ENCODE results near the gene SLC16A12. TPM values are rescaled to one million over a fixed set of nuclear protein-coding genes. Genes with fewer than 3 reads are reported as not detected.
"Not testable (repeated sequence)": the region's sequence is repeated elsewhere in the genome, so short reads cannot be mapped to it uniquely, and the experiment has no call there.

The SLC16A12 gene
- total and polyA plus RNA-seq, 4 donors: 0.21 to 6.7 (median 0.54) TPM

DNA sequence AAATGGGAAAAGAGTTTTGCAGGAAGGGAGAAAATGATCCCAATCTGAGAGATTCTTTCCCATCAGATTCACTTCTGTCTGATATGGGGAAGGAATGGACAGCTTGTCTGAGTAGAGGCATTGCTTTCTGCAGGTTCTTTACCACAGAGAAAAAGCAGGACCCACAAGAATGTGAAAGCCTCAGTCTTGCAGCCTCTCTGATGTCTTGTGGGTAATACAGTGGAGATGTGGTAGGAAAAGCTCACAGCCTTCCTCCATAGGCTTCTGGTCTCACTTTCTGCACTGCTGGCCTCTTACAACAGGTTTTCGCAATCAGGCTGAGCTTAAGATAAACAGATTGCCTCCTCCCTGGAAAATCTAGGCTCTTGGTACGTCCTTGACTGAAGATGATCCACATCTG lies 142.4 kb downstream of the SLC16A12 start:
- Histone ChIP-seq H3K4me1 (ENCODE audit: control insufficient read depth in 1 of 2, insufficient read depth in 2 of 2, low read length in 2 of 2) (peaks cover 1 to 3% of the 10 kb centered on the region in 2 donors), H3K4me3 (ENCODE audit: low read length in 2 of 2) (peak overlapping the region; percentile 90 to 98), H3K36me3 (ENCODE audit: control insufficient read depth in 1 of 2, insufficient read depth in 2 of 2, low read length in 1 of 2) (no peaks in the 10 kb centered on the region), H3K9me3 (ENCODE audit: control insufficient read depth, low read length) (no peaks in the 10 kb centered on the region), H3K27me3 (ENCODE audit: control insufficient read depth in 1 of 2, insufficient read depth in 2 of 2, low read length in 1 of 2) (no peaks in the 10 kb centered on the region), H3K27ac (ENCODE audit: low read depth in 1 of 2, low read length in 2 of 2) (peak overlapping the region; percentile 67 to 71)
- 2 to 6% methylated on average over 2 of the region's 2 CpGs for WGBS, 2 donors
- ATAC-seq (ENCODE audit: low FRiP score) (peak; percentile 81), DNase-seq (no peak)
- intact Hi-C loops (cut with DNase I): no loop called here

GRCh38 chr10:89391907-89392756 lies 143.3 kb downstream of the SLC16A12 start, which contains the start of gene IFIT1:
TSS of gene IFIT1 (plus strand) at chr10:89392623. CDS start at chr10:89392713, 90 bp downstream.
- ATAC-seq (ENCODE audit: low FRiP score): peak; percentile 94
- peak within 1 kb of the TSS; percentile 90 to 98 for H3K4me3 ChIP-seq (ENCODE audit: low read length in 2 of 2)
- no peak for DNase-seq
- no peaks in the 10 kb centered on the region for H3K9me3 ChIP-seq (ENCODE audit: control insufficient read depth, low read length)
- intact Hi-C loops (cut with DNase I): no loop called here
- H3K27me3 ChIP-seq (ENCODE audit: control insufficient read depth in 1 of 2, insufficient read depth in 2 of 2, low read length in 1 of 2): no peaks in the 10 kb centered on the region
- peaks cover 1 to 3% of the 10 kb centered on the region in 2 donors for H3K4me1 ChIP-seq (ENCODE audit: control insufficient read depth in 1 of 2, insufficient read depth in 2 of 2, low read length in 2 of 2)
- H3K27ac ChIP-seq (ENCODE audit: low read depth in 1 of 2, low read length in 2 of 2): peak within 1 kb of the TSS; percentile 67 to 71
- no peaks in the 10 kb centered on the region for H3K36me3 ChIP-seq (ENCODE audit: control insufficient read depth in 1 of 2, insufficient read depth in 2 of 2, low read length in 1 of 2)
- 0% methylated on average over 8 of the region's 8 CpGs for WGBS, 2 donors

GRCh38 chr10:89391226-89391576 lies 144.2 kb downstream of the SLC16A12 start:
- H3K9me3 ChIP-seq (ENCODE audit: control insufficient read depth, low read length); intact Hi-C loops (cut with DNase I); DNase-seq; H3K4me1 ChIP-seq (ENCODE audit: control insufficient read depth in 1 of 2, insufficient read depth in 2 of 2, low read length in 2 of 2); H3K27me3 ChIP-seq (ENCODE audit: control insufficient read depth in 1 of 2, insufficient read depth in 2 of 2, low read length in 1 of 2); H3K4me3 ChIP-seq (ENCODE audit: low read length in 2 of 2); H3K27ac ChIP-seq (ENCODE audit: low read depth in 1 of 2, low read length in 2 of 2); ATAC-seq (ENCODE audit: low FRiP score); H3K36me3 ChIP-seq (ENCODE audit: control insufficient read depth in 1 of 2, insufficient read depth in 2 of 2, low read length in 1 of 2): not testable (repeated sequence)
- 91 to 94% methylated on average over 4 of the region's 4 CpGs for WGBS, 2 donors

DNA sequence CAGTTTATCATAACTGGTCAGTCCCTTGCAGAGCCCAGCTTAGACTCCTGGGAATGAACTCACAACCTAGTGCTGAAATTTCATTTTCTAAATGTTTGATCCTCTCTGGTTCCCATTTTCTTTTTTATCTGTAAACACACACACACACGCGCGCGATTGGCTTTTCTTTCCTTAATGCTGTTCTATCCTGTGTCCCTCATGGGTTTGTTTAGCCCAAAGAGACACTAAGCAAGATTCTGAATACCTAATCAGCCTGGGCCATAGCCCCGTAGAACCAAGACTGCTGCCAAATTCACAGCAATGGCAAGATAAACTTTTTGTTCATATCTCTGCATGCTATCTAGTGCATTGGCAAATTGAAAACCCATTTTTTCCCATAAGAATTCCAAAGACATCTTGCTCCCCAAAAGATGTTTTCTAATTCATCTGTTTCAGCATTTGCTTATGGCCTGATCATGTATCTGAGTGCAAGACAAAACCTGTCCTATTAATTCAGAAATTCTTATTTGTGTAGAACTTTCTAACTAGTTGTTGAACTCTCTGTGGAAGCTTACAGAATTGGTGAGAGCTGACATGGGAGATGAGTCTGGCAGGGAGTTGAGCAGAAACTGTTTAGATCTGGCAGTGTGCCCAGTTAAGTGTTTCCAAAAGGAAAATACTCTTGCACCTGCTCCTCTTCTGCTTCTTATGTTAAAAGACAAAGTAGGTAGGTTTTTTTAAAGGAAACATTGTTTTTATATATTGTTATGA lies 144.7 kb downstream of the SLC16A12 start:
- H3K4me3 ChIP-seq (ENCODE audit: low read length in 2 of 2): no peak overlapping the region
- H3K4me1 ChIP-seq (ENCODE audit: control insufficient read depth in 1 of 2, insufficient read depth in 2 of 2, low read length in 2 of 2): peaks cover 1 to 3% of the 10 kb centered on the region in 2 donors
- ATAC-seq (ENCODE audit: low FRiP score) (no peak), DNase-seq (no peak)
- no peaks in the 10 kb centered on the region for H3K9me3 ChIP-seq (ENCODE audit: control insufficient read depth, low read length)
- intact Hi-C loops (cut with DNase I): no loop called here
- WGBS, 2 donors: 83 to 84% methylated on average over 5 of the region's 5 CpGs
- H3K27me3 ChIP-seq (ENCODE audit: control insufficient read depth in 1 of 2, insufficient read depth in 2 of 2, low read length in 1 of 2): no peaks in the 10 kb centered on the region
- no peak overlapping the region for H3K27ac ChIP-seq (ENCODE audit: low read depth in 1 of 2, low read length in 2 of 2)
- H3K36me3 ChIP-seq (ENCODE audit: control insufficient read depth in 1 of 2, insufficient read depth in 2 of 2, low read length in 1 of 2): no peaks in the 10 kb centered on the region

DNA sequence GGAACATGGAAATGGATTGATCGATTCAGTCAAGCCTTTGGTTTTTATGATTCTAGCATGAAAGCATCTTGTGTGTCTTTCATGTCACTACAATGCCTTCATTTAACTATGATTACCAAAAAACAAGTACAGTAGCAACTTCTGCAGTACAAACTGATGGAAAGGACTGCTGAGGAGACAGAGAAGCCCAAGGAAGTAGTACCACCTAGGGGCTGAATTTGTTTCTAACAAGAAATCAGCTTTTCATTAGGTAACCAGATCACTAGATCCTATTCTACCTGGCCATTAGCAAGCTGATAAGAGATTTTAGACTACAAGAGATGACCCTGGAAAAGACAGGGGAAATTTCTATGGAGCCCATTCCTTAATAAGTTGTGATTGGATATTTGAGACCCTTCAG lies 146.1 kb downstream of the SLC16A12 start:
- Histone ChIP-seq H3K4me1 (ENCODE audit: control insufficient read depth in 1 of 2, insufficient read depth in 2 of 2, low read length in 2 of 2) (peaks cover 1 to 3% of the 10 kb centered on the region in 2 donors), H3K4me3 (ENCODE audit: low read length in 2 of 2) (no peak overlapping the region), H3K9me3 (ENCODE audit: control insufficient read depth, low read length) (no peaks in the 10 kb centered on the region), H3K27ac (ENCODE audit: low read depth in 1 of 2, low read length in 2 of 2) (no peak overlapping the region), H3K36me3 (ENCODE audit: control insufficient read depth in 1 of 2, insufficient read depth in 2 of 2, low read length in 1 of 2) (no peaks in the 10 kb centered on the region), H3K27me3 (ENCODE audit: control insufficient read depth in 1 of 2, insufficient read depth in 2 of 2, low read length in 1 of 2) (no peaks in the 10 kb centered on the region)
- WGBS, 2 donors: 83 to 86% methylated on average over 1 of the region's 1 CpG
- intact Hi-C loops (cut with DNase I): no loop called here
- DNase-seq (no peak), ATAC-seq (ENCODE audit: low FRiP score) (no peak)

DNA sequence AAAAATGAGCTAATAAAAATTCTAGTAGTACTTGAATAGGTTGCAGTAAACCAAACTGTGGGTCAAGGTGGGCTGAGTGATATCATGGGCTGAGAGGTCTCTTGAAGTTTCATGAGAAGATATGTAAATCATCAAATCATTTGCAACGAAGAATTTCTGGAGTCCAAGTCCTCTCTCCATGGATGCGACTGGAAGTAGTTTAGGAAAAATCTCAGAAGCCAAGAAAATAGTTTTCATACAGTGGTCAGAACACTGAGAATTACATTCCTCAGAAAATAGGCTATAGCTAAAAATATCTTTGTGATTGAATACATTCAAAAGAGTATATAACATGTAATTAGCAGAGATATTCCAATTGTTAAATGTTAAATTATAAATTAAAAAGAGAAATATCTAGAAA lies 146.6 kb downstream of the SLC16A12 start:
- no peak for ATAC-seq (ENCODE audit: low FRiP score)
- 31 to 42% methylated on average over 2 of the region's 2 CpGs for WGBS, 2 donors
- H3K9me3 ChIP-seq (ENCODE audit: control insufficient read depth, low read length): no peaks in the 10 kb centered on the region
- no peak for DNase-seq
- peaks cover 1 to 3% of the 10 kb centered on the region in 2 donors for H3K4me1 ChIP-seq (ENCODE audit: control insufficient read depth in 1 of 2, insufficient read depth in 2 of 2, low read length in 2 of 2)
- intact Hi-C loops (cut with DNase I): no loop called here
- H3K27ac ChIP-seq (ENCODE audit: low read depth in 1 of 2, low read length in 2 of 2): no peak overlapping the region
- H3K36me3 ChIP-seq (ENCODE audit: control insufficient read depth in 1 of 2, insufficient read depth in 2 of 2, low read length in 1 of 2): no peaks in the 10 kb centered on the region
- no peaks in the 10 kb centered on the region for H3K27me3 ChIP-seq (ENCODE audit: control insufficient read depth in 1 of 2, insufficient read depth in 2 of 2, low read length in 1 of 2)
- H3K4me3 ChIP-seq (ENCODE audit: low read length in 2 of 2): no peak overlapping the region

GRCh38 chr10:89384474-89385340 lies 150.7 kb downstream of the SLC16A12 start:
- ATAC-seq (ENCODE audit: low FRiP score) (no peak), DNase-seq (no peak)
- WGBS, 2 donors: 82 to 93% methylated on average over 4 of the region's 4 CpGs

GRCh38 chr10:89382757-89383156 lies 152.6 kb downstream of the SLC16A12 start:
- H3K36me3 ChIP-seq (ENCODE audit: control insufficient read depth in 1 of 2, insufficient read depth in 2 of 2, low read length in 1 of 2): no peaks in the 10 kb centered on the region
- no peak for ATAC-seq (ENCODE audit: low FRiP score)
- no peak overlapping the region for H3K27ac ChIP-seq (ENCODE audit: low read depth in 1 of 2, low read length in 2 of 2)
- no peaks in the 10 kb centered on the region for H3K9me3 ChIP-seq (ENCODE audit: control insufficient read depth, low read length)
- no peaks in the 10 kb centered on the region for H3K27me3 ChIP-seq (ENCODE audit: control insufficient read depth in 1 of 2, insufficient read depth in 2 of 2, low read length in 1 of 2)
- no peak overlapping the region for H3K4me3 ChIP-seq (ENCODE audit: low read length in 2 of 2)
- no peaks in the 10 kb centered on the region for H3K4me1 ChIP-seq (ENCODE audit: control insufficient read depth in 1 of 2, insufficient read depth in 2 of 2, low read length in 2 of 2)
- intact Hi-C loops (cut with DNase I): no loop called here
- WGBS, 2 donors: 85 to 88% methylated on average over 1 of the region's 1 CpG
- DNase-seq: no peak

More at GRCh38 chr10:89384474-89385340, 150.7 kb downstream of the SLC16A12 start:
- Histone ChIP-seq H3K4me3 (ENCODE audit: low read length in 2 of 2) (no peak overlapping the region), H3K27me3 (ENCODE audit: control insufficient read depth in 1 of 2, insufficient read depth in 2 of 2, low read length in 1 of 2) (no peaks in the 10 kb centered on the region), H3K9me3 (ENCODE audit: control insufficient read depth, low read length) (no peaks in the 10 kb centered on the region), H3K4me1 (ENCODE audit: control insufficient read depth in 1 of 2, insufficient read depth in 2 of 2, low read length in 2 of 2) (no peaks in the 10 kb centered on the region), H3K27ac (ENCODE audit: low read depth in 1 of 2, low read length in 2 of 2) (no peak overlapping the region), H3K36me3 (ENCODE audit: control insufficient read depth in 1 of 2, insufficient read depth in 2 of 2, low read length in 1 of 2) (no peaks in the 10 kb centered on the region)
- intact Hi-C loops (cut with DNase I): no loop called here
